Esophagus muscularis mucosa (tissue), 4 donors: ENCODE measurements around the gene SPIRE1. TPM values are rescaled to one million over a fixed set of nuclear protein-coding genes. Genes with fewer than 3 reads are reported as not detected.
"Not testable (repeated sequence)": the region's sequence is repeated elsewhere in the genome, so short reads cannot be mapped to it uniquely, and the experiment has no call there.

Experiments used
- DNase-seq: peaks from one replicate; pipeline ENCODE4 v3.0.0-alpha.2; 2017; ENCODE audit errors: extremely low spot score
- H3K27ac ChIP-seq, 4 donors: fragments of 200-600 bp; sonication (generic); replicated peaks in 1 of 4; 1 replicate in 3 of 4; 2 replicates in 1 of 4; pipeline ENCODE4 v1.5.1; 2016 to 2019; ENCODE audit warnings: mild to moderate bottlenecking in 1 of 4
- H3K27me3 ChIP-seq, 4 donors: fragments of 200-600 bp; sonication (generic); one replicate each; pipeline versions ENCODE4 v1.5.1 to v1.6.0; 2016 to 2019
- H3K36me3 ChIP-seq, 4 donors: fragments of 200-600 bp; sonication (generic); one replicate each; pipeline ENCODE4 v1.5.1; 2016 to 2019
- H3K4me1 ChIP-seq, 4 donors: fragments of 200-600 bp; sonication (generic); one replicate each; pipeline ENCODE4 v1.5.1; 2016 to 2019
- H3K4me3 ChIP-seq, 4 donors: fragments of 200-600 bp; sonication (generic); 1 replicate in 2 of 4; 2 replicates in 2 of 4; pipeline ENCODE4 v1.5.1; 2016 to 2019; ENCODE audit warnings: mild to moderate bottlenecking in 4 of 4, moderate library complexity in 1 of 4
- H3K9me3 ChIP-seq, 4 donors: fragments of 200-600 bp; sonication (generic); 1 replicate in 3 of 4; 2 replicates in 1 of 4; pipeline ENCODE4 v1.5.1; 2016 to 2019
- EP300 ChIP-seq: sonication (generic); formaldehyde crosslinking; IDR thresholded peaks from one replicate; pipeline ENCODE4 v1.6.1; 2017; ENCODE audit warnings: antibody characterized with exemption
- POLR2A ChIP-seq: fragments of 450-650 bp; IDR thresholded peaks from one replicate; pipeline ENCODE4 v1.6.1; 2017; ENCODE audit warnings: antibody characterized with exemption, moderate library complexity, mild to moderate bottlenecking, low read depth
- POLR2AphosphoS5 ChIP-seq, 2 donors: sonication (generic); formaldehyde crosslinking; IDR thresholded peaks; one replicate each; pipeline ENCODE4 v1.6.1; 2017; ENCODE audit warnings: antibody characterized with exemption in 2 of 2
- WGBS: methylation state at CpG from one replicate; pipeline ENCODE4 v1.1.5; 2018; 5-methylcytosine and 5-hydroxymethylcytosine counted together
- intact Hi-C: fragments of 100-400 bp; cut with DNase I; formaldehyde crosslinking; loops from one replicate; pipeline ENCODE4 v1.15.1; 2023
- total RNA-seq, 4 donors: library from RNA; depleted of rRNA; stranded (reverse); fragments of >200 nt; gene quantifications; one replicate each; pipeline versions ENCODE4 v1.1.0 to v1.2.1, GENCODE V29; 2016
- TF ChIP-seq, protein P1 (sequence below), 3 experiments: fragments of 200-600 bp in 2 of 3; fragments of 450-650 bp in 1 of 3; sonication (generic) in 2 of 3; IDR thresholded peaks; one replicate each; pipeline ENCODE4 v1.5.1; 2017 to 2019; ENCODE audit warnings: antibody characterized with exemption in 3 of 3, mild to moderate bottlenecking in 2 of 3, moderate library complexity in 1 of 3

SPIRE1 gene
- total RNA-seq, 4 donors from 2014 or later: 33.2 to 48.3 (median 40.2) TPM

DNA sequence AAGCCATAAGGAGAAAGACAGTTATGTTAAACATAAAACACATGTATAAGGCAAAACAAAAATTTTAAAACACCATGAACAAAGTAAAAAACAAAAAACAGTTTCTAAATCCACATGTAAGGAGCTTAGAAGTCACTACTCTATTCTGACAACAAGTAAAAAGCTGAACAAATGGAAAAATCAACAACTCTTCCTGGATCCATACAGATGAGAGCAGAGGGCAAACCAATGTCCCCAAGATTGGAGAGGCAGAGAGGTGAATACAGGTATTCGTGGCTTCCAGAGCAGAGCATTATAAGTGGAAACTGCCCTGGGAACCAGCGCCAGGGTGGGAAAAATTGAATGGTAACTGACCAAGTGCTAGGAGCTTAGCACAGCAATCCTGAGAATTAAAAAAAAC is 93.5 kb downstream of the SPIRE1 start:
- no peak for DNase-seq
- Histone ChIP-seq H3K4me3 (no peak overlapping the region), H3K4me1 (peaks cover 0 to 2% (median 0%) of the 10 kb centered on the region in 4 donors), H3K27me3 (no peaks in the 10 kb centered on the region), H3K36me3 (no peaks in the 10 kb centered on the region), H3K27ac (no peak overlapping the region), H3K9me3 (peaks cover 0 to 3% (median 0%) of the 10 kb centered on the region in 4 donors)
- intact Hi-C loops: no loop called here
- TF ChIP-seq POLR2A (no peak), EP300 (no peak), POLR2AphosphoS5 (IDR thresholded peaks at IDR 0.05) (no peak)
- TF ChIP-seq, protein P1, sequence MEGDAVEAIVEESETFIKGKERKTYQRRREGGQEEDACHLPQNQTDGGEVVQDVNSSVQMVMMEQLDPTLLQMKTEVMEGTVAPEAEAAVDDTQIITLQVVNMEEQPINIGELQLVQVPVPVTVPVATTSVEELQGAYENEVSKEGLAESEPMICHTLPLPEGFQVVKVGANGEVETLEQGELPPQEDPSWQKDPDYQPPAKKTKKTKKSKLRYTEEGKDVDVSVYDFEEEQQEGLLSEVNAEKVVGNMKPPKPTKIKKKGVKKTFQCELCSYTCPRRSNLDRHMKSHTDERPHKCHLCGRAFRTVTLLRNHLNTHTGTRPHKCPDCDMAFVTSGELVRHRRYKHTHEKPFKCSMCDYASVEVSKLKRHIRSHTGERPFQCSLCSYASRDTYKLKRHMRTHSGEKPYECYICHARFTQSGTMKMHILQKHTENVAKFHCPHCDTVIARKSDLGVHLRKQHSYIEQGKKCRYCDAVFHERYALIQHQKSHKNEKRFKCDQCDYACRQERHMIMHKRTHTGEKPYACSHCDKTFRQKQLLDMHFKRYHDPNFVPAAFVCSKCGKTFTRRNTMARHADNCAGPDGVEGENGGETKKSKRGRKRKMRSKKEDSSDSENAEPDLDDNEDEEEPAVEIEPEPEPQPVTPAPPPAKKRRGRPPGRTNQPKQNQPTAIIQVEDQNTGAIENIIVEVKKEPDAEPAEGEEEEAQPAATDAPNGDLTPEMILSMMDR (IDR thresholded peaks at IDR 0.05): no peak
- WGBS: 93% methylated on average over 2 of the region's 2 CpGs

DNA sequence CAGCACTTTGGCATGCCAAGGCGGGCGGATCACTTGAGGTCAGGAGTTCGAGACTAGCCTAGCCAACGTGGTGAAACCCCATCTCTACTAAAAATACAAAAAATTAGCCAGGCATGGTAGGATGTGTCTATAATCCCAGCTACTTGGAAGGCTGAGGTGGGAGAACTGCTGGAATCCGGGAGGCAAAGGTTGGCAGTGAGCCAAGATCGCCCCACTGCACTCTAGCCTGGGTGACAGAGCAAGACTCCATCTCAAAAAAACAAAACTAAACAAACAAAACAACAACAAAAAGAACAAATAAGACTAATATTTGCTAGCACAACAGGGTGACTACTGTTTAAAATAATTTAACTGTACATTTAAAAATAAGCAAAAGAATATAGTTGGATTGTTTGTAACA is 97.3 kb downstream of the SPIRE1 start:
- WGBS: 78% methylated on average over 6 of the region's 6 CpGs
- DNase-seq, H3K27ac ChIP-seq, H3K27me3 ChIP-seq, intact Hi-C loops, H3K9me3 ChIP-seq, H3K4me1 ChIP-seq, H3K4me3 ChIP-seq, H3K36me3 ChIP-seq: not testable (repeated sequence)

DNA sequence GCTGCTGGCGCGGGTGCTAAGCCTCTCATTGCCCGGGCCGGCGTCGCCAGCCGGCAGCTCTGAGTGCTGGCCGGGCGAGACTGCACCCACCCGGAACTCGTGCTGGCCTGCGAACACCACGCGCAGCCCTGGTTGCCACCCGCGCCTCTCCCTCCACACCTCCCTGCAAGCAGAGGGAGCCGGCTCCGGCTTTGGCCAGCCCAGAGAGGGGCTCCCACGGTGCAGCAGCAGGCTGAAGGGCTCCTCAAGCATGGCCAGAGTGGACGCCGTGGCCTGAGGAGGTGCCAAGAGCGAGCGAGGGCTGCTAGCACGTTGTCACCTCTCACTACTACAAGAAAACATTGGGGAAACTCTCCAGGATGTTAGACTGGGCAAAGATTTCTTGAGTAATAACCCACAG is 98.6 kb downstream of the SPIRE1 start:
- no peak for DNase-seq
- TF ChIP-seq, protein P1 (IDR thresholded peaks at IDR 0.05): no peak
- TF ChIP-seq EP300 (no peak), POLR2A (no peak), POLR2AphosphoS5 (IDR thresholded peaks at IDR 0.05) (no peak)
- H3K36me3 ChIP-seq: peaks cover 0 to 8% (median 0%) of the 10 kb centered on the region in 4 donors
- H3K9me3 ChIP-seq: peaks cover 0 to 6% (median 0%) of the 10 kb centered on the region in 4 donors
- 99% methylated on average over 8 of the region's 24 CpGs for WGBS
- no peak overlapping the region for H3K4me3 ChIP-seq
- no peaks in the 10 kb centered on the region for H3K27me3 ChIP-seq
- H3K27ac ChIP-seq: no peak overlapping the region
- intact Hi-C loops: no loop called here
- no peaks in the 10 kb centered on the region for H3K4me1 ChIP-seq

DNA sequence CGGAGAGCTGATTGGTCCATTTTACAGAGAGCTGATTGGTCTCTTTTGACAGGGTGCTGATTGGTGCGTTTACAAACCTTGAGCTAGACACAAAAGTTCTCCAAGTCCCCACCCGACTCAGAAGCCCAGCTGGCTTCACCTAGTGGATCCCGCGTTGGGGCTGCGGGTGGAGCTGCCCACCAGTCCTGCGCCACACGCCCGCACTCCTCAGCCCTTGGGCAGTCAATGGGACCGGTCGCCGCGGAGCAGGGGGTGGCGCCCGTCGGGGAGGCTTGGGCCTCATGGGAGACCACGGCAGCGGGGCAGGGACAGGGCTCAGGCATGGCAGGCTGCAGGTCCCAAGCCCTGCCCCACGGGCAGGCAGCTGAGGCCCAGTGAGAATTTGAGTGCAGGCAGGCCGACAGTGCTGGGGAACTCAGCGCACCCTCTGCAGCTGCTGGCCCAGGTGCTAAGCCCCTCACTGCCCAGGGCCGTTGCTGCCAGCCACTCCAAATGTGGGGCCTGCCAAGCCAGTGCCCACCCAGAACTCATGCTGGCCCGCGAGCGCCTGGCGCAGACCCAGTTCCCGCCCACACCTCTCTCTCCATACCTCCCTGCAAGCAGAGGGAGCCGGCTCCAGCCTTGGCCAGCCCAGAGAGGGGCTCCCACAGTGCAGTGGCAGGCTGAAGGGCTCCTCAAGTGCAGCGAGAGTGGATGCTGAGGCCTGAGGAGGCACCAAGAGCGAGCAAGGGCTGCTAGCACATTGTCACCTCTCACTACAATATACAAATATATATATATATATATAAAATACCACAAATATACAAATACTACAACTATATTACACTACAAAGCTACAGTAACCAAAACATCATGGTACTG is 100.7 kb downstream of the SPIRE1 start:
- no peak overlapping the region for H3K27ac ChIP-seq
- intact Hi-C loops: no loop called here
- no peak for TF ChIP-seq EP300
- no peak for TF ChIP-seq POLR2AphosphoS5 (IDR thresholded peaks at IDR 0.05)
- TF ChIP-seq POLR2A: no peak
- TF ChIP-seq, protein P1 (IDR thresholded peaks at IDR 0.05): no peak
- H3K27me3 ChIP-seq: no peaks in the 10 kb centered on the region
- DNase-seq: no peak
- no peak overlapping the region for H3K4me3 ChIP-seq
- H3K9me3 ChIP-seq: peaks cover 0 to 6% (median 0%) of the 10 kb centered on the region in 4 donors
- H3K4me1 ChIP-seq: peaks cover 1 to 10% (median 3%) of the 10 kb centered on the region in 4 donors
- peaks cover 0 to 8% (median 0%) of the 10 kb centered on the region in 4 donors for H3K36me3 ChIP-seq
- 97% methylated on average over 9 of the region's 30 CpGs for WGBS

DNA sequence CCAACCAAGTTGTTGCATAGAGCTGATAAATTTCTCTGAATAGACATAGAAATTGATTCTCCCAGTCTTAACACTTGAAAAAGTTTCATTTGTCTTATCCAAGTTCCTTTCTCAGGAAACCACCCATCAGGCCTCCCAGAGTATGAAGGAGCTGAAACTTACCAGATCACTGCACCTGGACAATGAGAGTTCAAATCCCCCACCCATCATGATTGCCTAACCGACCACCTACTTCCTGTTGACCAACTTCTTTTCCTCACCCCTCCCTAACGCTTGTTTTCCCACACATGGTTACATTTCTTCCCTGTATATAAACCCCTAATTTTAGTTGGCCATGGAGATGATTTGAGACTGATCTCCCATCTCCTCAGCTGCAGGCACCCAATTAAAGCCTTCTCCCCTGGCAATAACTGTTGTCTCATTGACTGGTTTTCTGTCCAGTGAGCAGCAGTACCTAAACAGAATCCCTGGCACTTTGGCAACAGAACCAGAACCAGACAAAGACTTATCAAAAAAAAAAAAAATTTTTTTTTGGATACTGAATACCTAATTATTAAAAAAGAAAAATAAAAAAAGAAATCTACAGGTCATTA is 103.0 kb downstream of the SPIRE1 start:
- no peak overlapping the region for H3K27ac ChIP-seq

More for the DNA sequence above, 103.0 kb downstream of the SPIRE1 start:
- Histone ChIP-seq H3K27me3 (no peaks in the 10 kb centered on the region), H3K36me3 (peaks cover 0 to 8% (median 0%) of the 10 kb centered on the region in 4 donors), H3K4me3 (no peak overlapping the region), H3K4me1 (peaks cover 7 to 17% (median 10%) of the 10 kb centered on the region in 4 donors), H3K9me3 (peaks cover 0 to 6% (median 0%) of the 10 kb centered on the region in 4 donors)
- DNase-seq: no peak
- WGBS: 86% methylated on average over 2 of the region's 2 CpGs
- intact Hi-C loops: no loop called here
- TF ChIP-seq EP300: no peak
- no peak for TF ChIP-seq POLR2A
- TF ChIP-seq, protein P1 (IDR thresholded peaks at IDR 0.05): no peak
- TF ChIP-seq POLR2AphosphoS5 (IDR thresholded peaks at IDR 0.05): no peak
